GM10266 (cell line): Measurements from ENCODE around the gene IBA57.

Source experiments
- DNase-seq: peaks from one replicate; pipeline ENCODE4 v3.0.0; 2012; ENCODE audit errors: extremely low spot score
- TF ChIP-seq, protein P1 (sequence below): IDR thresholded peaks from 2 replicates; pipeline ENCODE4 v1.5.1; 2012; ENCODE audit warnings: mild to moderate bottlenecking, low read depth; ENCODE audit not compliant: control insufficient read depth, insufficient read depth; ENCODE audit errors: missing control alignments

IBA57 gene

DNA sequence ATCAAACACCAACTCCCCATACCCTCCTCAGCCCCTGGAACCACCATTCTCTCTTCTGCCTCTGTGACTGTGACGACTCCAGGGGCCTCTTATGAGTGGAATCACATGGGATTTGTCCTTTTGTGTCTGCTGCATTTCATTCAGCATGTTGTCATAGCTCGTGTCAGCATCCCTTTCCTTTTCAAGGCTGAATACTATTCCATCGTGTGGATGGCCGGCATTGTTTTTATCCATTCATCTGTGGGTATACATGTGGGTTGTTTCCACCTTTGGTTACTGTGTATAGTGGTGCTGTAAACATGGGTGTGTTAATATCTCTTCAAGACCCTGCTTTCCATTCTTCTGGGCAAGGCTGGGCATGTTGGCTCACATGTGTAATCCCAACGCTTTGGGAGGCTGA is 25.2 kb downstream of the IBA57 start:
- no peak for DNase-seq
- TF ChIP-seq, protein P1, sequence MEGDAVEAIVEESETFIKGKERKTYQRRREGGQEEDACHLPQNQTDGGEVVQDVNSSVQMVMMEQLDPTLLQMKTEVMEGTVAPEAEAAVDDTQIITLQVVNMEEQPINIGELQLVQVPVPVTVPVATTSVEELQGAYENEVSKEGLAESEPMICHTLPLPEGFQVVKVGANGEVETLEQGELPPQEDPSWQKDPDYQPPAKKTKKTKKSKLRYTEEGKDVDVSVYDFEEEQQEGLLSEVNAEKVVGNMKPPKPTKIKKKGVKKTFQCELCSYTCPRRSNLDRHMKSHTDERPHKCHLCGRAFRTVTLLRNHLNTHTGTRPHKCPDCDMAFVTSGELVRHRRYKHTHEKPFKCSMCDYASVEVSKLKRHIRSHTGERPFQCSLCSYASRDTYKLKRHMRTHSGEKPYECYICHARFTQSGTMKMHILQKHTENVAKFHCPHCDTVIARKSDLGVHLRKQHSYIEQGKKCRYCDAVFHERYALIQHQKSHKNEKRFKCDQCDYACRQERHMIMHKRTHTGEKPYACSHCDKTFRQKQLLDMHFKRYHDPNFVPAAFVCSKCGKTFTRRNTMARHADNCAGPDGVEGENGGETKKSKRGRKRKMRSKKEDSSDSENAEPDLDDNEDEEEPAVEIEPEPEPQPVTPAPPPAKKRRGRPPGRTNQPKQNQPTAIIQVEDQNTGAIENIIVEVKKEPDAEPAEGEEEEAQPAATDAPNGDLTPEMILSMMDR = no peak

- no peak for DNase-seq
- TF ChIP-seq, protein P1 = no peak
Observed at GRCh38 chr1:228194436-228194835, 28.8 kb downstream of the IBA57 start.

DNA sequence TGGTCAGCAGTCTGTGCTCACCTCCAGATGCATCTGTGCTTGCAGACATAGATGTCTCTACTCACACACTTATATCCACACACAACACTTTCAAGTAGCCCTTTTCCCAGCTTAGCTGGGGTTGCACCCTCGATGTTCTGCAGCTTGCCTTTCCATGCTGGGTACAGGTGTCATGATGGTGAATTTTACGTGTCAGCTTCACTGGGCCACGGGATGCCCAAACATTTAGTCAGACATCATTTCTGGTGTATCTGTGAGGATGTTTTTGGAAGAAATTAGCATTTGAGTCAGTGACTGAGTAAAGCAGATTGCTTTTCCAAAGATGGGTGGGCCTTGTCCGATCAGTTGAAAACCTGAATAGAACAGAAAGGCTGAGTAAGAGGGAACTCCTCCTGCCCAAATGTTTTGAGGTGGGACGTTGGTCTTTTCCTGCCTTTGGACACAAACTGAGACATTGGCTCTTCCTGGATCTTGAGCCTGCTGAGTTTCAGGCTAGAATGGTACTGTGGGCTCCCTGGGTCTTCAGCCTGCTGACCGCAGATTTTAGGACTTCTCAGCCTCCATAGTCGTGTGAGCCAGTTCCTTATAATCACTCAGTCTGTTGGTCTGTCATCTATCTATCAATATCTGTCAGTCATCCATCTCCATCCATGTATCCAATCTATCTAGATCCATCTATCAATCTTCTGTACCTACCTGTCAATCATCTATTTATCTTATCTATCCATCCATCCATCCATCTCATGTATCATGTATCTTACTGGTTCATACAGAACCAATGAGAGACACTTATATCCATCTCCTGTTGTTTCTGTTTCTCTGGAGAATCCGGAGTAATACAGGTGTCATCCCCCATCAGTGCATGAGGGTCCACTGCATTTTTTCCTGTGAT is 29.6 kb downstream of the IBA57 start:
- DNase-seq = no peak
- TF ChIP-seq, protein P1 = no peak

DNA sequence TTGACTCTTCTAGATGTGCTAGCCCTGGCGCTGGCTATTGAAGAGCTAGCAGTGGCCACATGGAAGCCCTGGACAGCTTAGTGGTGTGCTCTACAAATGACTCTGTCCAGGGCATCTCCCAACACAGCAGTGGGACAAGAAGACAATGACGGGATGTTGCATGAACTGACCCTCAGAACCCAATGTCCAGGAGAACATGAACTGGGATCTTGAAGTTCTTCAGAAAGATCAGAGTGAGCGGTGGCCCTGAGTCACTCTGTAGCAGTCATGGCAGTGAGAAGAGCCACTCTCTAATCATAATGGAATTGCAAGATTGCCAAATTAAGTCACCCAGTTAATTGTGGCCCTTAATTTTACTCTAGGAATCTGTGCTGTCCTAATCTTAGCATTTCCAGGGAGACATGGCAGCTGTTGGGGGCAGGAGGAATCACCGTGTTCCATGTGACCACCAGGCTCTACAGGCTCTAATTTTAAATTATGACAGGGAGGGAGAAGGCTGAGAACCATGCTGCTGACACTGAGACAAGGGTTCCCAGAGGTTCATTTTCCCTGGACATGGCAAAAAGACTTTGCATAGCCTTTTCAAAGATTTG is 32.0 kb downstream of the IBA57 start:
- TF ChIP-seq, protein P1 = no peak
- DNase-seq = no peak

DNA sequence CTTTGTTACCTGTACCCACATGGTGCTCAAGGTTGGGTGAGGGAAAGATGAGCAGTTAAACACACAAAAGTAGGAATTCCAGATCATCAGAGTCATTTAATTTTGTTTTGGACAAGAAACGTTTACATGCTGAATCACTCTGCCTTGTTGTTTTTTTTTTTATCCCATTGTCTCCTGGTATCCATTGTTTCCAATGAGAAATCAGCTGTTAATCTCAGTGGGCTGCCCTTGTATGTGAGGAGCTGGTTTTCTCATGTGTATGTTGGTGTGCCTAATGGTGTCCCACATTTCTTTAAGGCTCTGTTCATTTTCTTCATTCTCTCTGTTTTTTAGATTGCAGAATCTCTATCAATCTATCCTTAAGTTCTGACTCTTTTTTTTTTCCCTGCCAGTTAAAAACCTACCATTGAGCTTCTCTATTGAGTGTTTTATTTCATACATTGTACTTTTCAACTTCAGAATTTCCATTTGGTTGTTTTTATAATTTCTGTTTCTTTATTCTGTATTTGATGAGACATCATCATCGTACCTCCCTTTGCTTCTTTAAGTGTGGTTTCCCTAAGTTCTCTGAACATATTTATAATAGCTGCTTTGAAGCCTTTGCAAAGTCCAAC is 33.5 kb downstream of the IBA57 start:
- TF ChIP-seq, protein P1 = no peak
- no peak for DNase-seq

GRCh38 chr1:228204958-228205357 is 39.4 kb downstream of the IBA57 start:
- DNase-seq = no peak
- TF ChIP-seq, protein P1 = no peak
